GM21447 (cell line): ENCODE measurements around the gene TNRC6C.
"Not testable (repeated sequence)": the region's sequence is repeated elsewhere in the genome, so short reads cannot be mapped to it uniquely, and the experiment has no call there.

ENCODE experiments used
- ATAC-seq: cut with Tn5 transposase; IDR thresholded peaks from one replicate; pipeline ENCODE4 v1.9.1; 2021; ENCODE audit not compliant: unreplicated experiment

Gene TNRC6C

GRCh38 chr17:78041386-78042179 is 83.1 kb downstream of the TNRC6C start:
- ATAC-seq, result no peak

- ATAC-seq, result no peak
These were observed 84.0 kb downstream of the TNRC6C start for GRCh38 chr17:78042542-78042941.

- no peak for ATAC-seq
These were observed 84.5 kb downstream of the TNRC6C start for GRCh38 chr17:78043031-78043430.

- ATAC-seq, result no peak
These were observed 85.9 kb downstream of the TNRC6C start for GRCh38 chr17:78044280-78044835.

- ATAC-seq, result no peak
These were observed 86.8 kb downstream of the TNRC6C start for GRCh38 chr17:78045316-78045715.

GRCh38 chr17:78046923-78047322 is 88.4 kb downstream of the TNRC6C start:
- no peak for ATAC-seq

GRCh38 chr17:78048346-78049292 is 90.1 kb downstream of the TNRC6C start:
- ATAC-seq, result no peak

- ATAC-seq, result no peak
These were observed 91.1 kb downstream of the TNRC6C start for GRCh38 chr17:78049609-78050008.

GRCh38 chr17:78051186-78051972 is 92.9 kb downstream of the TNRC6C start:
- no peak for ATAC-seq

GRCh38 chr17:78053777-78054468 is 95.4 kb downstream of the TNRC6C start:
- ATAC-seq, result no peak

GRCh38 chr17:78057113-78057740 is 98.7 kb downstream of the TNRC6C start:
- ATAC-seq, result no peak

- no peak for ATAC-seq
These were observed 99.5 kb downstream of the TNRC6C start for GRCh38 chr17:78058001-78058400.

GRCh38 chr17:78058581-78058980 is 100.1 kb downstream of the TNRC6C start:
- ATAC-seq, result no peak

GRCh38 chr17:78062596-78062995 is 104.1 kb downstream of the TNRC6C start:
- ATAC-seq, result no peak

GRCh38 chr17:78063489-78063888 is 105.0 kb downstream of the TNRC6C start:
- no peak for ATAC-seq

- ATAC-seq, result no peak
These were observed 106.2 kb downstream of the TNRC6C start for GRCh38 chr17:78064708-78065107.

- ATAC-seq, result not testable (repeated sequence)
These were observed 108.5 kb downstream of the TNRC6C start for GRCh38 chr17:78066976-78067375.

- no peak for ATAC-seq
These were observed 111.2 kb downstream of the TNRC6C start for GRCh38 chr17:78069695-78070094.

- no peak for ATAC-seq
These were observed 114.5 kb downstream of the TNRC6C start for GRCh38 chr17:78072961-78073360.

- no peak for ATAC-seq
These were observed 116.5 kb downstream of the TNRC6C start for GRCh38 chr17:78075011-78075410.
